ENCODE data around the gene KIFC3.
"Not testable (repeated sequence)": the region's sequence is repeated elsewhere in the genome, so short reads cannot be mapped to it uniquely, and the experiment has no call there.

KIFC3 gene

DNA sequence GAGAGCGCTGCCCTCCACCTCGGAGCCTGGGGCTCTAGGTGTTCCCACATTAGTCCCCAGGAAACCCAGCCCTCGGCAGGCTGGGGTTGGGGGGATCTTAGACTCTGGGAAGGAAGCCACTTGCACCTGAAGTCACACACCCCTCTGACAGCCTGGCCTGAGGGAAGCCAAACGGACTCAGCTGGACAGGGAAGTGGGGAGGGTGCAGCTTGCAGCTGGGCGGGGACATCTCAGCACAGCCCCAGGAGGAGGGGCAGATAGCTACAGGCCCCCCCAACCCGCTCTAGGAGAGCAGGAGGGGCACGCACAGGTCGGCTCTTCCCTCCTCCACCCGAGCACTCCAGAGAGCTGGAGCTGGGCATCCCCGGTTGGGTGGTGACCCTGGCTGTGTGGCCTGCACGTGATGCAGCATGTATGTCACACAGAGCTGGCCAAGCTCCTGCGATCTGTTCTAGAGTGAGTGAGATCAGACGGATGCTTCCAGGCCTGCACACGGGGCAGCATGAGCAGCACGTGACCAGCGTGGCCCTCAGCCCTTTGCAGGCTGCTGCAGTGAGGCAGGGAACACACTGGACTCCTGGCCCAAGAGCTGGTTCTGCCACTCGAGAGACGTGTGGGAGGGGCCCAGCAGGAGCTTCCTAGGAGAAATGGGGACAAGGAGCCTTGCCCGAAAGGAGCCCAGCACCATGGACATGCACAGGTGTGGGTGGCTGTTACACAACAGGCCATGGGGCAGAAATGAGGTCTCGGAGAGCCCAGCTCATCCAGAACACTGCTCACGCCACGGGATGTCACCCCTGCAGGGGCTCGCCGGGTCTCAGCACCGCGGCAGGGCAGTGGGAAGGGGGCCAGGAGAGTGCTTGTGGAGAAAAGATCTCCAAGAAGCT is 15.4 kb downstream of the KIFC3 start:
- DNase-seq = no peak

DNA sequence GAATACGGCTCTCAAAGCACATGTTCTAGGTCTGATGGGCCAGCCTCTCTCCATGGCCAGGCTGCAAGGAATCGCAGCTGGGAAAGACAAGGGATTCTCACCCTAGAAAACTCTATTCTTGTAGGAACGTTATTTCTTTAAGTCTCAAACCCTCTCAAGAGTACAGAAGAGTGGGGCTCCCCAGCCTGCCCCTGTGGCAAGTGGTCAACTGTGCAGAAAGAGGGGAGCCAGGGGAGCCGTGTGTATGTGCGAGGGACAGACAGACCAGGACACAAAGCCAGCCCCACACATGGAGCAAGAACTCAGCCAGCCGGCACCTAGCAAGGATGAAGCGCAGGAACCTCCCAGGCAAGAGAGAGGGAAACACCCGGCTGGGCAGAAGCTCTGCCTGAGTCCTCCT is 16.4 kb downstream of the KIFC3 start:
- DNase-seq = no peak

DNA sequence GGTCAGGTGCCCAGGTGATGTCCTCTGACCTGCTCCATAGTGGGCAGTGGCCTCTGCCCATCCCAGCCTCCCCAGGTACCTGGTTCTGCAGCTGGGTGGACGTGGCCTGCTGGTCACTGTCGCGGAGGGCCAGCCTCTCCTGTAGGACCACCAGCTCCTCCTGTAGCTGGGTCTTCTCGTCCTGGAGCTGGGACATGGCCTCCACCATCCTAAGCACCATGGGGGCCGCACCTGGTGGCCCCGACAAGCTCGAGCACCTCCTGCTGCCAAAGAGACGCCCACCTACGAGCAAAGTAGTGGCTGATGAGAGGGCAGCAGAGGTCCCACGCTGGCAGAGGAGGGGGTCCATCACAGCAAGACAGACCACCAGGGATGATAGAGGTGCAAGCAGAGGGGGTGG is 16.9 kb downstream of the KIFC3 start:
- DNase-seq = no peak

DNA sequence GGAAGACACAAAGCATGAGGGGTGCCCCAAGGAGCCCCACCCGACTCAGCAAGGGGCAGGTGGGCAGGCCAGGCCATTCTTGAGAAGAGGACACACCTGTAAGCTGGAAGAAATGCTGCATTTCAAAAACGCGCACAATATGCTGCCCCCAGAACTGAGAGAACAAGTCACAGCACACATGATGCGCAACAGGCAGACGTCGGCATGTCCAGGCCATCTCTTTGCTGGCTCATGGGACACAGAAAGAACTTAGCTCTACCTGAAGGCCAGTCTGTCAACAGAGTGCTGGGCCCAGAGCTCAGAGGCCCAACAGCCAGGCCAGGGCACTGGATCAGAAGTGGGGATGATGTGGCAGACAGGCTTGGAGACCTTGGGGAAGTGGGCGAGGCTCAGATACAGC is 18.0 kb downstream of the KIFC3 start:
- no peak for DNase-seq

DNA sequence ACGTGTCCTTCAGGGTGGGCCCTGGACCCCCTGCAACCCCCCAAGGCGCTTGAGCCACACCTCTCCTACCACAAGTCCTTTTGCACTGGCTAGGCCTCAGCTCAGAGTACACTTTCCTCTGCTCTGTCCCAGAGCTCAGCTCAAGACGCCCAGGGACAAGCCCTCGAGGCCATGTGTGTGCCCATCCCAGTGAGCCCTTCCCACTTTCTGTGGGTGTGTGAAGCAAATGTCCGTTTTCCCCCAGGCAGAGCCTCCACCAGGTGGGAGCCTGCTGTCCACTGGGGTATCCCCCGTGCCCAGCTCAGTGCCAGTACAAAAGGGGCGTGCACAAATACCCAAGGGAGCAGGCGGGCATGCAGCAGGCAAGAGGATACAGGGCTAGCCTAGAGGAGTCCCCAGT is 18.4 kb downstream of the KIFC3 start:
- DNase-seq = no peak

DNA sequence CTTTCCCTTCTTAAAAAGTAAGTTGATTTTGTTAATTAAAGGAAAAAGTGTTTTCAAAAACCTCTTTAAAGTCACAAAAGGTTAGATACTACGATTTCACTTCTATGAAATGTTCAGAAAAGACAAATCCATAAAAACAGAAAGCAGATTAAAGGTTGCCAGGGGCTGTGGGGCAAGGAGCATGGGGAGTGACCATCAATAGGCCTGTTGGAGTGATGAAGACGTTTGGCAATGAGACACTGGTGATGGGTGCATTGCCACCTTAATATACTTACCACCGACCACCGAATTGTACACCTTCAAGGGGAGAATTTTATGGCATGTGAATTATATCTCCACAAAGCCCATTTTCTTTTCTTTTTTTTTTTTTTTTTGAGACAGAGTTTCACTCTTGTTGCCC is 19.2 kb downstream of the KIFC3 start:
- no peak for DNase-seq

DNA sequence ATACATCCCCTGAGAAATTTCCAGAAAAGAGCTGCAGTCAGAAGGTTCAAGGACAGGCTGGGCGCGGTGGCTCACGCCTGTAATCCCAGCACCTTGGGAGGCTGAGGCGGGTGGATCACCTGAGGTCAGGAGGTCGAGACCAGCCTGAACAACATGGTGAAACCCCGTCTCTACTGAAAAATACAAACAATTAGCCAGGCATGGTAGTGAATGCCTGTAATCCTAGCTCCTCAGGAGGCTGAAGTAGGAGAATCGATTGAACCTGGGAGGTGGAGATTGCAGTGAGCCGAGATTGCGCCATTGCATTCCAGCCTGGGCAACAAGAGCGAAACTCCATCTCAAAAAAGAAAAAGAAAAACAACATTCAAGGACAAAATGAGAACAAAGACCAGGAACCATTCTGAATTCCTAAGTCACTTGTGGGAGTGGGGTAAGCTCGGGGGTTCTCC is 19.7 kb downstream of the KIFC3 start:
- DNase-seq = not testable (repeated sequence)

DNA sequence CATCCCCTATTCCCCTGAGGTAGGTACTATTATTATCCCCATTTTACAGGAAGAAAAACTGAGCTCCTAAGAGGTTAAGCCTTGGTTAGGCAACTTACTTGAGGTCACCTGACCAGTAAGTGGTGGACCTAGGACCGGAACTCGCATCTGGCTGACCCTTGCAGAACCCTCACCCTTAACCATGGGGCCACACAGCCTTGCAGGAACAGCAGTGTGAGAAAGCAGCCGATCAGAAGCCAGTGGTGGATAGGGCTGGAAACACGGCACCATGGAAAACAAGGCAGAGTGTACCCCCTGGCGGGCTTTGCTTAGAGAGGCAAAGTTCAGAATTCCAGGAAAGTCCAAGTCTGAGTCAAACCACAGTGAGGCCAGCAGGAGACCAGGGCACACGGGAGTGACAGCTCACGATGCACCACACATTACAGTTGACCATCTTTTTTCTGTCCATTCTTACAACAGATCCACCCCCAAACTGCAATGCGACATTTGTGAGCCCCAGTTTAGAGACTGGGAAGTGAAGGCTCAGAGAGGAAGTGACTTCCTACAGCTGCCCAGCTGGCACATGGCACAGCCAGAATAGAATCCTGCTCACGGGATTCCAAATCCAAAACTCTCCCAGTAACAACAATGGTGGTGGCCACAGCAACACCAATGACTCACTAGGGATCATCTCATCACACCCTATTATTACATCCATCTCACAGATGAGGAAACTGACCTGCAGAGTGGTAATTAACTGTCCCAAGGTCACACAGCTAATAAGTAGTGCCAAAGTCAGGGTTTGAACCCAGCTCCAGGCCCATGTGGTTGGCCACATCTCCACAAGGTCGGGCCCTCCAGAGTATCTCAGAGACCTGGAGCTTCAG is 20.3 kb downstream of the KIFC3 start:
- DNase-seq = no peak

DNA sequence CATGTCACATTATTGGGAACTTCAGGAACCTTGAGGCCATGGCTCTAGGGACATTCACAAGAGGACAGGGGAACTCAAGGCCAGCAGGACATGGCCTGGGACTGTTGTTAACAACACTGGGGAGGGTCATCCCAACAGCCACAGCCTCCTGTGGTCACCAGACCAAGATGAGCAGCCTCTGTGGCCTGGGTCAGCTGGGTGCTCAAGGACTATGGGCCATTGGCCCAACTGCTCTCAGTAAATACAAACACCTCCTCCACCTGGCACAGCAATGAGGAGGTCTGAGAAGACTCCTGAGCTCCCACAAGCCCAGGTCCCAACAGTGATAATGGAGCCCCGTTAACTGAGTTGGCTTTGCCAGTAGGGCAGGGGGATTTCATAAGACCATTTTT is 20.9 kb downstream of the KIFC3 start:
- no peak for DNase-seq

DNA sequence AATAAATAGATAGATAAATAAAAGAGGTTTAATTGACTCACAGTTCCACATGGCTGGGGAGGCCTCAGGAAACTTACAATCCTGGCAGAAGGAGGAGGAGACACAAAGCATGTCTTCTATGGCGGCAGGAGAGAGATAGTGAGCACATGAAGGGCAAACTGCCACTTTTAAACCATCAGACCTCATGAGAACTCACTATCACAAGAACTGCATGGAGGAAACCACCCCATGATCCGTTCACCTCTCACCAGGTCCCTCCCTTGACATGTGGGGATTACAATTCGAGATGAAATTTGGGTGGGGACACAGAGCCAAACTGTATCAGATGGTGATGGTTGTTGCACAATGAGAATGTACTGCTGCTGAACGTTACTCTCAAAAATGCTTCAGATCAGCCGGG is 22.5 kb downstream of the KIFC3 start:
- DNase-seq = not testable (repeated sequence)

DNA sequence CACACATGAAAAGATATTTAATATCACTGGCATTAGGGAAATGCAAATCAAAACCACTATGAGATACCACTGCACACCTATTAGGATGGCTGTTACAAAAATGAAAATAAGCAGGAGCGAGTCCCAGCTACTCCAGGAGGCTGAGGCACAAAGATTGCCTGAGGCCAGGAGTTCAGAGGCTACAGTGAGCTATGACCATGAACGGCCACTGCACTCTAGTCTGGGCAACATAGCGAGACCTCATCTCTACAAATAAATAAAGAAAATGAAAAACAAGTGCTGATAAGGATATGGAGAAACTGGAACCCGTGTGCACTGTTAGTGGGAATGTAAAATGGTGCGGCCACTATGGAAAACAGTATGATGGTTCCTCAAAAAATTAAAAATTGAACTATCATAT is 23.6 kb downstream of the KIFC3 start:
- no peak for DNase-seq

DNA sequence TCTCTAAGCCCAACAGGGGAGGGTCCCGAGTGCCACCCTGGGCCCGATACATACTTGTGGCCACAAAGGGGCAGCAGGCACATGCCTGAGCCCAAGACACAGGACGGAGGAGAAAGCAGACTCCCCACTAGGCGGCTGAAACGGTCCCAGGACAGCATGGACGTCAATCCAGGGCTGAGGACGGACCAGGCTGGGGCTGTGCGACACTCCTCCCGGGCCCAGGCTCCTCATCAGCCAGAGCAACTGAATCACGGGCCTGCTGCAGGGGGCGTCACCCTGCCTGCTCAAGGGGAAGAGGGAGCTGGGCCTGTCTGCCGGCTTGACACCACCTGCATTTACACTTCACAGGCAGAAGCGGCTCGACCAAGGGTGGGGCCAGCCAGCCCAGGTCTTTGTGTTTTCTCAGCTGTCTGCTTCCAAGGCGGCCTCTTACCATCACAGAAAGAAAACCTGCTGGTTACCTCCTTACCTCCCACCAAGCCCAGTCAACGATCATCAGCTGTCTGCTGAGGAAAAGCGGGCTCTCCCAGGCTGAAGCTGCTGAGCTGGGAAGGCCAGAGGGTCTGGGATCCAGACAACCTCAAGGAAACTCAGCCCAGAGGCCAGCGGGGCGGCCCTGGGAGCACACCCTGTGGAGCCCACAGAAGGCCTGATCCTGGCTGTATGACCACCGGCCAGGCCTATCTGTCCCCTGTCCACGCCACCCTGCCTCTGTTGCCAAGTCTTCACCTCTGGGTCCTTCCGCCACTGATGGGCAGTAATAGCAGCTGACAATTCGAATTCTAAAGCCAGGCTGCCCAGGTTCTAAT is 26.4 kb downstream of the KIFC3 start:
- DNase-seq = peak; percentile 22 to 54

DNA sequence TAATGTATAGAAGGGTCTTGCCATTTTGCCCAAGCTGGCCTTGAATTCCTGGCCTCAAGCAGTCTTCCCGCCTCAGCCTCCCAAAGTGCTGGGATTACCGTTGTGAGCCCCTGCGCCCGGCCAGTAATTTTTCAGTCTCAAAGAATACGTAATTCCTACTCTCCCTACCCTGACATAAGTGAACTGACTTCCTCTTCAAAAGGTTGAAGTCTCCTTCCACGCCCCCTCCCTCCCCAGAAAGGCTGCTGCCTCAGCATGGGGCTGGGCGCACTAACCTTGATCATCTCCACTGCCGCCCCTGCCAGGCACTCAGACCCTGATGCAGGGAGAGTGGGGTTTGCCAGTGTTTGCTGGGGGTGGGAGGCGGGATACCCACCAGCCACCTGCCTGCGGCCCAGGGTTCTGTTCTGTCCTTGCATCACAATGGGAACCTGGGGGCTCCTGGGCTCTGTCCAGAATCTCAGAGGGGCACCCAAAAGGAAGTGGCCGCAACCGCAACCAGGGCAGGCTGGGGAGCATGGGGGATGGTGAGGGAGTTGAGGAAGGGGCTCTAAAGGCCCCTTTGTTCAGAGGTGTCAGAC is 27.5 kb downstream of the KIFC3 start:
- no peak for DNase-seq

DNA sequence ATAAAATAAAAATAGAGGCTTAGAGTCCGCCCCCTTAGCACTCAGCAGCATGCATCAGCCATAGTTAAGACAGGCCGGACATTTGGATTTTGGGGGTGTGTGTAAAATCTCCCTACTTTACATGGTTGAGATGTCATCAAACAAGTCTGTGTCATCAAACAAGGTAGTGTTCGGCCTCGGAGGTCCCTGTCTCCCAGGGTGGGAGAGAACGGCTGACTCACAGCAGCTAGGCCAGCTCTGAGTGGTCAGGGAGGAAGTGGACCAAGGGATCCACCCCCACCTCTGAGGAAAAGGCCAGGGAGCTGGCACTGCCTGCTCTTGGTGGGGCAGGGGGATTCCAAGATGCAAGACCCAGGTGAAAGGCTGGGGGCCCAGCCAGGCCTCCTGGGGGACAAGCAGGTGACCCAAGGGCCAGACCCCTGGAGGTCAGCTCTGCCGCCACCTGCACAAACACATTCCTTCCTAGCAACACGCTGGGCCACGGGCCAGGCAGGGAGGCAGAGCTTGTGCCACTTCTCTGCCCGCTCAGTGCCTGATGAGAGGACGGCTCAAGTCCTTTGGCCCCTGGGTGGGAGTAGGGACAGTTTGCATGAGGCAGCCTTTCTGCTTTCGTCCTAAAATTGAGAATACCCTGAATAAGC is 28.5 kb downstream of the KIFC3 start:
- no peak for DNase-seq

DNA sequence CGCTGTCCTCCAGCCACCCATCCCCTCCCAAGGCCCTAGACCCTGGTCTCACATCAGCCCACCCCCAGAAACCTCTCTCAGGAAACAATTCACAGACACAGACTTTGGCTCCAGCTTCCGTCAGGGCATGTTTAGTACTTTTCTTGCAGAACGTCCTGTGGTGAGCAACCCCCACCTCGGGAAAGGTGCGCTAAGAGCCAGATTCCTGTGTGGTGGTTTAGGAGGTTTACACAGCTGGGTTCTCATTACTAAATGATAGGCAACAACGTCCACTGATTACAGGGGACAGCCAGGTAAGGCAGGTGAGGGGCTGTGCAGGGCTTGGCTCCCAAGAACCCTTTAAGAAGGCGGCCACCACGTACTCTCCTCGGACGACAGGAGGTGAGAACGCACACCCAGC is 29.3 kb downstream of the KIFC3 start:
- DNase-seq = peak in 1 of 2 experiments; percentile 10

DNA sequence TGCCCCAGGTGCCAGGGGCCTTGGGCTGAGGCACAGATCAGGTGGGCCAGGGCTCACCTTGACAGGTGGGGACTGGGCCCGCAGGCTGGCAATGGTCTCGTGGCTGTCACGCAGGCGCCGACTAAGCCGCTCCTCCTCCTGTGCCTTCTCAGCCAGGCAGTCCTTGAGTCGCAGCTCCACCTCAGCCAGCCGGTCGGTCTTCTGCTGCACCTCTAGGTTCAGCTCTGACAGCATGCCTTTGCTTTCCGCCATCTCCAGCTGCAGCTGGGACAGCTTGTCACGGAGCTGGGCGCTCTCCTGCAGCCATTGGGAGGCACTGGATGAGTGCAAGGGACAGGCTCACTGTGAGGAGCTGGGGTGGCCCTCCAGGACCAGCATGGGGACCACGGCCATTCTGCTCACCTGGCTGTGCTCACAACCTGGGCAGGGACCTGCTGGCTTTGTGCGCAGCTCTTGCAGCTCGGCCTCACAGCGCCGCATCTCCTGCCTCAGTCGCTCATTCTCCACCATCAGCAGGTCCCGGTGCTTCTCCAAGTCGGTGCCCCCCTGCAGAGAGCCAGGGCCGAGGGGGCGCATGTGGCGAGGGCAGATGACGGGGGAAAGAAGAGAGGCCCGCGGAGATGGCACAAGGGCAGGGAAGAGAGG is 31.0 kb downstream of the KIFC3 start:
- no peak for DNase-seq

DNA sequence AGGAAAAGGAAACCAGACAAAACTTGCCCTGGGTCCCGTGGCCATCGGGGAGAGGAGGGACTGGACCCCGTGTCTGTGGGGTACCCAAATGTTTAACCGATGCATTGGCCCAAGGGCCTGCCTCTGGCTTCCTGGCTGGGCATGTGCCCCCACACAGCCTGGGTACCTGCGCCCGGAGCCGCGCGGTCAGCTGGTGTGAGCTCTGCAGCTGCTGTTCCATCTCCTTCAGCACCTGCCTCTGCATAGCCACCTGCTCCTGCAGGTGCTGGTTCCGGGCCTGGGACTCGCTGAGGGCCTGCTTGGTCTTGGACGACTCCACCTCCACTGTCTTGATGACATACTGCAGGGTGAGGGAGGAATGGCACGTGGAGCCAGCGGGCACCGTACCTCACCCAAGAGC is 31.9 kb downstream of the KIFC3 start:
- DNase-seq = no peak

DNA sequence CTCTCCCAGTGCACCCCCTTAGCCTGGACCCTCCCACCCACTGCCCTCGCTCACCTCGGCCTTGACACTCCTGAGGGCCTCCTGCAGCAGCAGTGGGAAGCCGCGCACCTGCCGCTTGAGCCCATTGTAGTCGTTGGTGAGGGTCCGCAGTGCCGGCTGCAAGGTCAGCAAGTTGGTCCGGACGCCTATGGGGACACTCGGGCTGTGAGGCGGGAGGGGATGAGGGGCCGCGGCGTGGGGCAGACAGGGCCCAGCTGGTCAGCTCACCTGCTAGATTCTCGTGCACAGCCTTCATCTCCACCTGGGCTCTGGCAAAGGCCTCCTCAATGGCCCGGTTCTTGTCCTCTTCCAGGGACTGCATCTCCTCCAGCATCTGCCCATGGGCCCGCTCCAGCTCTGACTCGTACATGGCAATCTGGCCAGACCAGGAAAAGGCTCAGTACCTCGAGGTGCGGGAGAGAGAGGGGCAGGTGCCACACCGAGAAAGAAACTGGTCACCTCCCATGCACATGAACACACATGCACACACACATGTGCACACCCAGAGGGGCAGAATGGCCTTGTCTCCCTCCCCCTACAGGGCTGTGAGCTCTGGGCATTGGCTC is 32.6 kb downstream of the KIFC3 start:
- DNase-seq = no peak

DNA sequence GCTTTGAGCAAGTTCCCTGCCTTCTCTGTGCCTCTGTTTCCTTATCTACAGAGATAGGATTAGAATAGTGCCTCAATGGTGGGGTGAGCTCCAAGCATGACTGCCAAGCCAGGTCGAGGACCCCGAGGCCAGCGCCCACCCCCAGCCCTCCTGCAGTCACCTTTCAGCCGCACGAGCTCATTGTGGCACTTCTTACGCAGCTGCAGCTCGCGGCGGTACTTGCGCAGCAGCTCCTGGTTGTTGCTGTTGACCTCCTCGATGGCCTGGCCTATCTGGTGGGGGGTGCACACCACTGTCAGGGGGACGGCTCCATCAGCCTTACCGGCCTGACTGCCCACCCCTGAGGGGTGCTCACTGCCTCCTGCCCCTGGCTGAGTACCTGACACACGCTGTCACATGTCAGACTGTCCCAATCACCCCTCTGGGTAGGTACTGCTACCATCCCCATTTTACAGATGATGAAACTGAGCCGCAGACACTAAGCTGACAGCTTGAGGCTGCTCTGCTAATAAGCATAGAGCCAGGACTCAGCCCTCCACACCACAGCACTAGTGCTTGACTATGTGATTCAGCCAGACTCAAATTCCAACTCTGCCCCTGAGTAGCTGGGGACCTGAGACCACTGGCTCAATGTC is 35.5 kb downstream of the KIFC3 start:
- no peak for DNase-seq

DNA sequence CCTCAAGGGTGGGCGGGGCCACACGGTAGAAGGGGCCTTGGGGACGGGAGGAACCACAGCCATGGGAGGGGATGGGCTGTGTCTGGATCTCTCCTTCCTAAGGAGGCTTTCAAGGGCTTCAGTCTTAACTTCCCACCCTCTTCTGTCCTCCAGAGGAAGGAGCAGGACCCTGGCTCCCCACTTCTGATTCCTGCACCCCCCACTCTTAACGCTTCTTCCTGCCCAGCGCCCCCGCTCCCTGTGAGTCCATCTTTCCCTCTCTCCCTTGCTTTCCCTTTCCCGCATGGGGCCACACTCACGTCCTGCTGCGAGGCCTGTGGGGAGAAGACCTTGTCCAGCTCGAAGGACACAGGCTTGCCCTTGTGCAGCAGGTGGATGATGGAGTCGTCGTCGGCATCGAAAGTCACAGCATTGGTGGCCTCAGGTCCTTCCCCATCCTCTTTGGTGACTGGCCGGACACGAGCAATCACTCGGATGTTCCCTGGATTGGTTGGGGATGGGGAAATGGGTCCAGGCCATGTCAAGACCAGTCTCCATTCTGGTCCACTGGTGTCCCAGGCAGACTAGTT is 37.0 kb downstream of the KIFC3 start:
- DNase-seq = no peak
